Stimulated activated naive CD8-positive, alpha-beta T cell treated with anti-CD3 and anti-CD28 coated beads, Interleukin-15, amount 100 ng/mL, for 72 hours (primary cell): Measurements from ENCODE around the gene ARFGAP1.
A peak's percentile ranks its signal among the peaks of the same experiment; 100 is the strongest.

Experiments used
- ATAC-seq: fragments of 150-1000 bp; cut with Tn5 transposase; 2 replicates; pipeline ENCODE4 v1.10.0; 2021; ENCODE audit warnings: mild to moderate bottlenecking, moderate library complexity
- DNase-seq, 2 donors: peaks; one replicate each; pipeline ENCODE4 v3.0.0; 2021 to 2022
- H3K27ac Mint-ChIP-seq, 2 donors: one replicate each; pipeline ENCODE4 v1.8.0; 2022; ENCODE audit warnings: mild to moderate bottlenecking in 2 of 2, mixed read lengths in 2 of 2, moderate library complexity in 2 of 2
- H3K27me3 Mint-ChIP-seq: one replicate; pipeline ENCODE4 v1.8.0; 2022; ENCODE audit warnings: mixed read lengths
- H3K4me1 Mint-ChIP-seq: one replicate; pipeline ENCODE4 v1.8.0; 2022; ENCODE audit warnings: mild to moderate bottlenecking, mixed read lengths
- H3K4me3 Mint-ChIP-seq, 2 donors: one replicate each; pipeline ENCODE4 v1.8.0; 2022; ENCODE audit warnings: mild to moderate bottlenecking in 2 of 2, mixed read lengths in 2 of 2, moderate library complexity in 1 of 2
- H3K9me3 Mint-ChIP-seq, 2 donors: one replicate each; pipeline ENCODE4 v1.8.0; 2022; ENCODE audit warnings: mixed read lengths in 2 of 2

The ARFGAP1 gene

DNA sequence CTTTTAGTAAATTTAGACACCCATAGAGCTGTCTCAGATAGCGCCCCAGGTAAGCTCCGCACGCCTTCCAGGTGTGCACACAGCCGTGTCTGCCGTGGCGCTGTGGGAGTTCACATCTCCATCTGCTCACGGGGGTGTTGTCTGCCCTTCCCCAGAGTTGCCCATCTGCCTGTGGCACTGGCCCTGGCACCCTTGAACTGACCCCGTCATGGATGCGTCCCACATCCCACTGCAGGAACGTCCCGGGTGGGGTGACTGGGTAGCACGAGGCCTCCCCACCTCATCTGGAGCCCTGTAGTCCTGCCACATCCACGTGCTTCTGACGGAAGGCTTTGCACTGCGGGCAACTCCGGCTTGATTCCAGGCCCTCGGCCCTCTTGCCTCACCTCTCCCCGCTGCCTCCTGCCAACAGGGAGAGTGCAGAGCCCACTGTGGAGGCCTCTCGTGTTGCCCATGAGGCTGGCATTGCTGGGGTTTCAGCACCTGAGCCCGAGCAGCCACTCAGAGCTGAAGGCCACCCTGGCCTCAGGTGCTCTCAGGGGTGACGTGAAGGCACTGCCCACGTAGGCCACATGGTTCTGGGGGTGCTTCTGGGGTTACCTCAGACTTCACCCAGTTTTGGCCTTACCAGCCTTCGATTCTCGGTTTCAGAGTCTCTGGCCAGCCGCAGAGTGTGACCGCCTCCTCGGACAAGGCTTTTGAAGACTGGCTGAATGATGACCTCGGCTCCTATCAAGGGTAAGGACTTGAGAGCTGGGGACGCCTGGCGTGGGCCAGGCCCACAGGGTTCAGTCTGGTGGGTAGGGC is 5.1 kb downstream of the ARFGAP1 start:
- DNase-seq (no peak), ATAC-seq (no peak)
- Mint-ChIP-seq H3K27me3 (no peaks in the 10 kb centered on the region), H3K4me3 (no peak overlapping the region), H3K4me1 (peaks cover 27% of the 10 kb centered on the region), H3K27ac (no peak overlapping the region), H3K9me3 (no peaks in the 10 kb centered on the region)

DNA sequence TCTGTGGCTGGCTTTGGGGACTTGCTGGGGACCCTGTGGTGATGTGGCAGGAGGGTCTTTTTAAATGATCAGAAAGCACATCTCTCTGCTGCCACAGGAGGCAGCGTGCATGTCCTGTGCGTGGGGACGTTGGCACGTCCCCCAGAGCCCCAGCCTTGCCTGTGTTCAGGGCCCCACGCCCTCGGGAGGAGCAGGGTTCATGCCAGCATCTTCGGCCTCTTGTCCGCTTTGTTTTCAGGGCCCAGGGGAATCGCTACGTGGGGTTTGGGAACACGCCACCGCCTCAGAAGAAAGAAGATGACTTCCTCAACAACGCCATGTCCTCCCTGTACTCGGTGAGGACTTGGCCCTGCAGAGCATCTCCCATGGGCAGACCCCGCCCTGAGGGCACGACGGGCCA is 6.0 kb downstream of the ARFGAP1 start:
- H3K27ac Mint-ChIP-seq: no peak overlapping the region
- peaks cover 23% of the 10 kb centered on the region for H3K4me1 Mint-ChIP-seq
- H3K27me3 Mint-ChIP-seq: no peaks in the 10 kb centered on the region
- ATAC-seq (no peak), DNase-seq (no peak)
- no peak overlapping the region for H3K4me3 Mint-ChIP-seq
- no peaks in the 10 kb centered on the region for H3K9me3 Mint-ChIP-seq

DNA sequence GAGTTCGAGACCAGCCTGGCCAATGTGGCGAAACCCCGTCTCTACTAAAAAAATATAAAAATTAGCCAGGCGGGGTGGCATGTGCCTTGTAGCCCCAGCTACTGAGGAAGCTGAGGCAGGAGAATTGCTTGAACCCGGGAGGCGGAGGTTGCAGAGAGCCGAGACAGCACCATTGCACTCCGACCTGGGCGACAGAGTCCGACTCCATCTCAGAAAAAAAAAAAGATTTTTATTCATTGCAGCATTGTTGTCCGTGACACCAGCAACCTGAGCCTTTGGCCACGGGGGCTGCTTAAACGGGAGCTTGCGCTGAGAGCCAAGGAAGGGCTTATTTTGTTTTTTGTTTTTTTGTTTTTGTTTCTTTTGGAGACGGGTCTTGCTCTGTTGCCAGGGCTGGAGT is 7.3 kb downstream of the ARFGAP1 start:
- DNase-seq (no peak), ATAC-seq (no peak)
- Mint-ChIP-seq H3K27me3 (no peaks in the 10 kb centered on the region), H3K4me1 (peaks cover 10% of the 10 kb centered on the region), H3K9me3 (no peaks in the 10 kb centered on the region), H3K27ac (no peak overlapping the region), H3K4me3 (no peak overlapping the region)

DNA sequence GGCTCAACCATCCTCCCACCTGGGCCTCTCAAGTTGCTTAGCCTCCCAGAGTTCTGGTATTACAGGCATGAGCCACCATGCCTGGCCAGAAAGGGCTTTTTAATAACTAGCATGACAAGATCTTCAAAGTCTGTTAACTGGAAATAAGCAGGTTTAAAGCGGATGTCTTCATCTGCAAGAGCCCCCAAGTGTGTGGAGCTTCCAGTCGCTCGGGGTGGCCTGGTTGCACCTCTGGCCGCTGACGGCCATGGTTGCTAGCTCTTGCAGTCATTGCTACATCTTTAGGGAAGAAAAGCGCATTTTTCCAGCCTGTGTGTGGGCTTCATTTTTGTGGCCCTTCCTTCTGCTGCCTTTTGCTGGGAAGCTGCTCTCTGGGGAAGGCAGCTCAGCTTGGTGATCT is 7.8 kb downstream of the ARFGAP1 start:
- Mint-ChIP-seq H3K4me3 (no peak overlapping the region), H3K4me1 (peaks cover 6% of the 10 kb centered on the region), H3K27me3 (no peaks in the 10 kb centered on the region), H3K27ac (no peak overlapping the region), H3K9me3 (no peaks in the 10 kb centered on the region)
- no peak for DNase-seq
- no peak for ATAC-seq

DNA sequence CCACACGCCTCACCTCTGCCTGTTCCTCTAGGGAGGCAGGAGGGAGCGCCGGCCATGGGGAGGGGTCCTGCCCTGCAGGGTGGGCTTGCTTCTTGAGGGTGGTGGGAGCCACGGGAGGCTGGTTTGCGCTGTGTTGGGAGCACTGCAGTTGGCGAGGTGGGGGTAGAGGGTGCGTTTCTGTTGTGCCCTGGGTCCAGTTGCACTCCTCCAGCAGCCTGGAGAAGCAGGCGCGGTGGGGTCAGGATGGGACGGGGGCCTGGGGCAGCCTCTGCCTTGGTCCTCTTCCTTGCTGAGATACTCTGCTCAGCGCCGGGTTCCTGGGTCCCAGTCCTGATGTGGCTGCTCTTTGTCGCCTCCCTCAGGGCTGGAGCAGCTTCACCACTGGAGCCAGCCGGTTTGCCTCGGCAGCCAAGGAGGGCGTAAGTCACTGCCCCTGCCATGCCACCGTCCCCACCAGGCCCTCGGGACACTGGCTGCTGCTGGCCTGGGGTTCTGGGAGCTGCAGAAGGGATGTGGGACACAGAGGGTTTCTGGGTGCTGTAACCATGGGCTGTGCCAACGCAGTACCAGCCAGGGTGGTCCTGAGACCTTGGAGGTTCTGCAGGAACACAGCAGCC is 8.4 kb downstream of the ARFGAP1 start:
- DNase-seq (no peak), ATAC-seq (no peak)
- H3K27ac Mint-ChIP-seq: no peak overlapping the region
- H3K27me3 Mint-ChIP-seq: no peaks in the 10 kb centered on the region
- no peak overlapping the region for H3K4me3 Mint-ChIP-seq
- no peaks in the 10 kb centered on the region for H3K9me3 Mint-ChIP-seq
- H3K4me1 Mint-ChIP-seq: no peaks in the 10 kb centered on the region

DNA sequence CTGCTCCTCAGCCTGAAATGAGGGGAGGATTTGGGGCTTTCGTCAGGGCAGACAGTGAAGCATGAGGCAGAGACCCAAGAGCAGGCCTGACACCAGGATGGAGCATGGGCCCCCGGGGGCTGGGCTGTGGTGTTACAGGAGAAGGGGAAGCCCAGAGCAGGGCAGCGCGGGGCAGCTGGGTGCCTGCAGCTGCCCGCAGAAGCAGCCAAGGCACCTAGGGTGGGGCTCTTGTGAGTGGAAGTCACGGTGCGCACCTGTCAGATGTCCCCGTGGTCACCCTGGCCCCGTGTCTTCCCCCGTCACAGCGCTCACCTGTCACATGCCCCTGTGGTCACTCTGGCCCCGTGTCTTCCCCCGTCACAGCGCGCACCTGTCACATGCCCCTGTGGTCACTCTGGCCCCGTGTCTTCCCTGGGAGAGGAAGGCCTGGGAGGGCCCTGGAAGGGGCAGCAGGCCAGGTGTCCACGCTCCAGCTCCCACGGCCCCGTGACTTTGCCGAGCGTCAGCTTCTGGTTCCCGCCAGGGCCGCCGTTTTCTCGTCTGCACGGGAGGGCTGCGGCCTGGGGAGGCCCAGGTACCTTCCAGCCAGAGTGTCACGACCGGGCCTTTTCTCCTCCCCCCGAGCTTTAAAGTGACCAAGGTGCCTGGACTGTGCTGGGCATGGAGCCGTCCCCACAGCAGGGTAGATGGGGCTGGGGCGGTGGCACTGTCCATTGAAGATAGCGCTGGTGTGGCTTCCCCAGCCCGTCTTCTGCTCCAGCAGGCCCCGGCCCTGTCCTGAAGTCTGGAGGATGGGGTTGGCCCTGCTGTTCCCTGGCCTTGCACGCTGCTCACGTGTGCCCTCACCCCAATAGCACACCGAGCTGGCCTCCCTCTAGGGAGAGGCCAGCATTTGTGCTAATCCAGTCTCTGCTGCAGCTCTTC is 9.4 kb downstream of the ARFGAP1 start:
- H3K27me3 Mint-ChIP-seq: no peaks in the 10 kb centered on the region
- peak overlapping the region in 1 of 2 donors; percentile 95 for H3K27ac Mint-ChIP-seq

DNA sequence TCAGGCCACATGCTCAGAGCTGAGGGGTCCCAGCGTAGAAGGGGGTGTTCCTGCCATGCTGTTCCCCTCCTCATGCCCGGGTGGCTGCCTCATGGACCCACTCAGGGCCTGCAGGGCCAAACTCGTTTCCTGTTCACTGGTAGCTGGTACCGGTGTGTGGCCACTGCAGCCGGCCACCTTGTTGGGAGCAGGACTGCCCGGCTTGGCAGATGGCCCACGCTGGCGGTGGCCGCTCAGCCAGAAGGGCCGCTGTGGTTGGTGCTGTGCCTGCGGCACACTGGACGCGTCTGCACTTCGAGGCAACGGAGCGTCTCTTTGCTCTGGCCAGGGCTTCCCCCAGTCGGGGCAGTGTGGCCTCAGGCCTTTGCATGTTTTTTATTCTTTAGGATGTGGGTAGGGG is 10.3 kb downstream of the ARFGAP1 start:
- ATAC-seq: no peak
- Mint-ChIP-seq H3K27ac (no peak overlapping the region), H3K4me3 (no peak overlapping the region), H3K4me1 (no peaks in the 10 kb centered on the region), H3K9me3 (no peaks in the 10 kb centered on the region), H3K27me3 (no peaks in the 10 kb centered on the region)
- DNase-seq: no peak

More for the DNA sequence above, 9.4 kb downstream of the ARFGAP1 start:
- DNase-seq (no peak), ATAC-seq (no peak)
- Mint-ChIP-seq H3K4me3 (no peak overlapping the region), H3K9me3 (no peaks in the 10 kb centered on the region), H3K4me1 (no peaks in the 10 kb centered on the region)

DNA sequence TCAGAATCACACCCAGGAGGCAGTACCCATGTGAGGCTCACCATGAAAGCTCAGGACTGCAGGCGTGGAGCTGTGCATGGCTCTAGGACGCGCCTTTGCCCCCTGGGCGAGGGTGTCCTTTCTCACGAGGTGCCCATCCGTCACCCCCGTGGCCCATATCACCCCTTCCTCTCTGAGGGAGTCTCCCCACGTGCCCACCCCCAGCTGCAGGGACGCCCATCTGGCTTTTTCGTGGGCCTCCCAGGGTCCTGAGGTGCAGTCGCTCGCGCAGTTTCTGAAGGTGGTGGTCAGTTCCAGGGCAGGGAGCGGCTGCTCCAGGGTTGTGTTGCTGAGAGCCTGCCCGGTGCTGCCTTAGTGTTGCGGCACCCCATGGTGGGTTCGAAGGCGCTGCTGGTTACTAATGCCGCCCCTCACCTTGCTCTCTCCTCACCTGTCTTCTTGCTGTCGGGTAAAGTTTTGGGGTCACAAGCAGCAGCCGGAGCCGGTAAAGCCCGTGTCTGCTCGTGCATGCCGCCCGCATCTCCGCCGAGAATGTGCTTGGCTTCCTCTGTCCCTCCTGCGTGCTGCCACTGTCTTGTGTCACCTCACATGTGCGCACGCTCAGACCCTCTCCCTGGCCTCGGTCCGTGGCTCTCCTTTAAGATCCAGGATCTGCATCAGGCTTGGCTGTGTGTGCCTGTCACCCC is 10.9 kb downstream of the ARFGAP1 start:
- ATAC-seq: peak; percentile 24
- Mint-ChIP-seq H3K9me3 (no peaks in the 10 kb centered on the region), H3K27ac (peak overlapping the region in 1 of 2 donors; percentile 76), H3K4me1 (no peaks in the 10 kb centered on the region), H3K4me3 (peak overlapping the region; percentile 71 to 76), H3K27me3 (no peaks in the 10 kb centered on the region)
- DNase-seq: no peak

DNA sequence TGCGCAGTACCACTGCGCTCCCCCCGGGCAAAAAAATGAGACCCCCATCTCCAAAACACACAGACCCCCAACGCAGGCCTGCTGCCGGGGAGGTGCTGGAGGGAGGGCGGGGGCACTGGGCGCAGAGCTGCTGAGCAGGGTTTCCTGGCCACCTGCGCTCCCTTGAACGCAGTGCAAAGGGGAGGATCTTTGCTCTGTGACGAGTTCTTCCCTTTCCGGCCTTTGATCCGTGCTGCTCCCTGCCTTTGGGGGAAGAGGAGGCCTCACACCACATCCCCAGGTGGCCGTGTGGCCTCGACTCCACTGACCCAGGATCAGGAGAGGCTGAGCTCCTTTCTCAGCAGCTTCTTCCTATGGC is 11.4 kb downstream of the ARFGAP1 start:
- Mint-ChIP-seq H3K9me3 (no peaks in the 10 kb centered on the region), H3K27ac (peak overlapping the region; percentile 22 to 76), H3K27me3 (no peaks in the 10 kb centered on the region), H3K4me3 (peak overlapping the region; percentile 71 to 76), H3K4me1 (no peaks in the 10 kb centered on the region)
- peak; percentile 70 for ATAC-seq
- no peak for DNase-seq

DNA sequence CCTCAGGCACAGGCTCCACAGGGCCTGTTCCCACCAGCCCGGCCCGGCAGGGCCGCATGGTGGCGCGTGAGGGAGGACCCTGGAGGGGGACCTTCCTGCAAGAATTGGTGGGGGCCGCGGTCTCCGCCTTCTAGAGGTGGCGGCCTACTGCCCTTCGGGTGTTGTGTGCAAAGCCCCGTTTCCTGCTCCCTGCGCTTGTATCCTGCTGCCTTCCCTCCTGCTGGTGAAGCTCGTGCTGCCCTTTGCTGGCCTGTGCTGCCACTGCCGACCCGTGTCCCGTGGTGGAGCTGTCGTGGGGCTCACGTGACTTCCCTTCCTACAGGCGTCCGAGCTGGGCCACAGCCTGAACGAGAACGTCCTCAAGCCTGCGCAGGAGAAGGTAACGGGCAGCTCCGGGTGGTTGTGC is 11.9 kb downstream of the ARFGAP1 start:
- DNase-seq (no peak), ATAC-seq (peak; percentile 33)
- H3K4me1 Mint-ChIP-seq: no peaks in the 10 kb centered on the region
- H3K9me3 Mint-ChIP-seq: no peaks in the 10 kb centered on the region
- H3K4me3 Mint-ChIP-seq: peak overlapping the region; percentile 71 to 76
- H3K27ac Mint-ChIP-seq: no peak overlapping the region
- no peaks in the 10 kb centered on the region for H3K27me3 Mint-ChIP-seq

DNA sequence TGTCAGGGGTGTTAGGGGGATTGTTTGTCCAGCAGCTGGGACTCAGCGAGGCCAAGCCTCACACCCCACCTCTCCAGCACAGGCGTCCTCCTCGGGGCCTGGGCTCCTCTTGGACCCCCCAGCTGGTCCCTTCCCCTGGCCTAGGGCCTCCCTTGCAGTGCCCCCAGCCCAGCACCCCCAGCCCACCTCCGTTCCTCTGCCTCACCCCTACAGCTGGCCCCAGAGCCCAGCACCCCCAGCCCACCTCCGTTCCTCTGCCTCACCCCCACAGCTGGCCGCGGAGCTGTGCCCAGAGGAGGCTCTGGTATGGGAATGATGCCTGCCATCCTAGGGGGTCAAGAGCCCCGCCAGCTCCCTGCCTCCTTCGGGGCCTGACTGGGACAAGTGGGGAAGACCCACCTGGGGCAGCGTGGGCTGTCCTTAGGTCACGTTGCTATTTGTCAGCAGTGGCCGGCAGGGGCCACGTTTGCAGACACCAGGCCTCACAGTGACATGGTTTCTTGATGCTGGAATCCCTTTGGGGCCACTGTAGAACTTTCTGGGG is 12.4 kb downstream of the ARFGAP1 start:
- no peaks in the 10 kb centered on the region for H3K27me3 Mint-ChIP-seq
- peak overlapping the region in 1 of 2 donors; percentile 74 for H3K27ac Mint-ChIP-seq
- peak overlapping the region; percentile 71 for H3K4me3 Mint-ChIP-seq
- no peaks in the 10 kb centered on the region for H3K4me1 Mint-ChIP-seq
- no peak for DNase-seq
- no peak for ATAC-seq
- no peaks in the 10 kb centered on the region for H3K9me3 Mint-ChIP-seq

DNA sequence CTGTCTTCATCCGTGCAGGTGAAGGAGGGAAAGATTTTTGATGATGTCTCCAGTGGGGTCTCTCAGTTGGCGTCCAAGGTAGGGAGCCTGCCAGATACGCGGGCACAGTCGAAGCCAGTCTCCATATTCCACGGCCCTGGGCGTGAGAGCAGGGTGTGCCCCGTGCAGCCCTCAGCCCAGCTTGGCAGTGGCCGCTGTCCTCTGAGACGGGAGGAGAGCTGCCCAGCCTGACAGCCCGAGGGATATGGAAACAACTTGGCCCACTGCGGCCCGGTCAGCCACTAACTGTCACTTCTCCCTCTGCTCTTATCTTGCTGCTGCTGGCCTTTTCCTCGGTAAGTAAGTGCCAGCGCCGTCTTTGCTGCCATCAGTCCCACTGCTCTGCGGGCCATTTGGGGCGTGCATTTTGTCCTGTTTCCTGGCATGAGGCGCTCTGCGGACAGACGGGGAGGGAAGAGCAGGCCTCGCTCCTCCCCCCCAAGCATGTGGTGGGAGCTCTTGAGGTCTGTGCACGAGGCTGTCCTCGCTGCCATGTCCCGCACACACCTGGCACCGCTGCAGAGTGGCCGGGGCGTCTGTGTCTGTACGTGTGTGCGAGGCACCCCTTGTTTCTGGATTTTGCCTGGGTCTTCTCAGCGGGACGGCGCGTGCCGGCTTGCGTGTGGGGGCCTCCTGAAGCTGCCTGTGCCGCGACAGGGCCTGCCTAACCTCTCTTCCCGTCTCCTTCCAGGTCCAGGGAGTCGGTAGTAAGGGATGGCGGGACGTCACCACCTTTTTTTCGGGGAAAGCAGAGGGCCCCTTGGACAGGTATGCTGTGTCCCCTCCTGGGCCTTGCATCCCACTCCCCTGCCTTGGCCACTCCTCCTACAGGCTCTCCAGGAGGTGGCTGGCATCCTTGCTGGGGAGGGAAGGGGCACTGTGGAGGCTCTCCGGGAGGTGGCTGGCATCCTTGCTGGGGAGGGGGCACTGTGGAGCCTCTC is 13.3 kb downstream of the ARFGAP1 start:
- no peak for DNase-seq
- no peak for ATAC-seq
- Mint-ChIP-seq H3K4me3 (peak overlapping the region in 1 of 2 donors; percentile 37), H3K27me3 (no peaks in the 10 kb centered on the region), H3K9me3 (no peaks in the 10 kb centered on the region), H3K27ac (peak overlapping the region in 1 of 2 donors; percentile 19), H3K4me1 (peaks cover 6% of the 10 kb centered on the region)

DNA sequence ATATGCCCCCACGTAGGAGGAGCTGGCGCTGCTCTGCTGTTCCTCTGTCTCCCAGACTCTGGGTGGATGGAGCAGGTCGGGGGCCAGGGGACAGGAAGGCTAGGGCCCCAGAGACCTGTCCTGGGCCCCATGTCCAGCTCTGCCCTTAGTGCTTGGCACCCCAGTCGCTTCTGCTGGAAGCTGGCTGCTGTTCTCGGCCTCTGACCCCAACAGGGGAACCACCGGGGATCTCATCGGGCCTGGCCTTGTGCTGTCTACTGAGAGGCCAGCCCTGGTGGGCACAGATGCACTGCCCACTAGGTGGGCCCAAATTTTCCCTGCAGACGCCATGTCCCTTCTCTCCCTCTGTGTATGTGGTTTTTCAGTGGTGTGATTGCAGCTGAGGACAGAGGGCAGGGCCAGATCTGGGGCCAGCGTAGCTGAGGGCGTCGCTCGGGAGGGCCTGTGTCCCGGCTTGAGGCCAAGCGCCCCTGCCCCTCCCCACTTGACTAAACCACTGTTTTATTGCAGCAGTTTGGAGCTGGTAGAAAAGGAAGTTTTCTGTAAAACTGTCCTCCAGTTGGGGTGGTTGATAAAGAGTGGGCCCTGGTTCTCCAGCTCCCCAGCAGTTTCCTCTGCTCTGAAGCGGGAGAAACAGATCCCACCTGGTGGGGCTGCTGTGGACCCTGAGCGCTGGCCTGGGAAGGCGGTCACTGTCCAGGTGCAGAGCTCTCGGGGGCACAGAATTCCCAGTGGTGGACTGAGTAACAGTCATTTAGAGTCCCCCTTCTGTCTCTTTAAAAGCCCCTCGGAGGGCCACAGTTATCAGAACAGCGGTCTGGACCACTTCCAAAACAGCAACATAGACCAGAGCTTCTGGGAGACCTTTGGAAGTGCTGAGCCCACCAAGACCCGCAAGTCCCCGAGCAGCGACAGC is 14.4 kb downstream of the ARFGAP1 start:
- Mint-ChIP-seq H3K9me3 (no peaks in the 10 kb centered on the region), H3K4me3 (no peak overlapping the region), H3K27me3 (no peaks in the 10 kb centered on the region)

More for the DNA sequence above, 14.4 kb downstream of the ARFGAP1 start:
- DNase-seq: no peak
- no peak for ATAC-seq
- Mint-ChIP-seq H3K4me1 (peaks cover 7% of the 10 kb centered on the region), H3K27ac (peak overlapping the region in 1 of 2 donors; percentile 46)
